ENCODE results near the gene PKD1L1. TPM values are rescaled to one million over a fixed set of nuclear protein-coding genes. Genes with fewer than 3 reads are reported as not detected.
A peak's percentile ranks its signal among the peaks of the same experiment; 100 is the strongest.

Gene PKD1L1
- total and polyA plus RNA-seq, 8 donors = 0.13 to 0.67 (median 0.34) TPM

- ATAC-seq = peak; percentile 29
- no peaks in the 10 kb centered on the region for H3K9me3 ChIP-seq
- H3K27ac ChIP-seq = no peak overlapping the region
- no peak for TF ChIP-seq CTCF (IDR thresholded peaks at IDR 0.05)
- intact Hi-C loops (cut with DNase I) = no loop called here
- H3K36me3 ChIP-seq = no peaks in the 10 kb centered on the region
- H3K4me3 ChIP-seq = no peak overlapping the region
- peaks cover 0 to 39% of the 10 kb centered on the region in 2 donors for H3K4me1 ChIP-seq
- peak in 1 of 4 donors; percentile 67 for DNase-seq
- no peaks in the 10 kb centered on the region for H3K27me3 ChIP-seq
These were observed 135.7 kb downstream of the PKD1L1 start for GRCh38 chr7:47812429-47813136.

GRCh38 chr7:47811632-47812380, 136.5 kb downstream of the PKD1L1 start:
- Histone ChIP-seq H3K27ac (no peak overlapping the region), H3K36me3 (no peaks in the 10 kb centered on the region), H3K4me1 (peaks cover 0 to 47% of the 10 kb centered on the region in 2 donors), H3K9me3 (no peaks in the 10 kb centered on the region), H3K27me3 (no peaks in the 10 kb centered on the region), H3K4me3 (no peak overlapping the region)
- DNase-seq = peak in 1 of 4 donors; percentile 32
- intact Hi-C loops (cut with DNase I) = no loop called here
- ATAC-seq = no peak
- no peak for TF ChIP-seq CTCF (IDR thresholded peaks at IDR 0.05)

- no peak overlapping the region for H3K27ac ChIP-seq
- no peaks in the 10 kb centered on the region for H3K36me3 ChIP-seq
- no peak for TF ChIP-seq CTCF (IDR thresholded peaks at IDR 0.05)
- no peaks in the 10 kb centered on the region for H3K9me3 ChIP-seq
- DNase-seq = no peak
- no peak overlapping the region for H3K4me3 ChIP-seq
- H3K27me3 ChIP-seq = no peaks in the 10 kb centered on the region
- H3K4me1 ChIP-seq = peaks cover 0 to 60% of the 10 kb centered on the region in 2 donors
- intact Hi-C loops (cut with DNase I) = no loop called here
- no peak for ATAC-seq
These were observed 138.9 kb downstream of the PKD1L1 start for GRCh38 chr7:47809387-47809786.

GRCh38 chr7:47808321-47808720, 139.9 kb downstream of the PKD1L1 start:
- peaks cover 0 to 50% of the 10 kb centered on the region in 2 donors for H3K4me1 ChIP-seq
- DNase-seq (no peak), ATAC-seq (no peak)
- H3K4me3 ChIP-seq = no peak overlapping the region
- TF ChIP-seq CTCF (IDR thresholded peaks at IDR 0.05) = no peak
- no peak overlapping the region for H3K27ac ChIP-seq
- no peaks in the 10 kb centered on the region for H3K27me3 ChIP-seq
- no peaks in the 10 kb centered on the region for H3K9me3 ChIP-seq
- intact Hi-C loops (cut with DNase I) = no loop called here
- no peaks in the 10 kb centered on the region for H3K36me3 ChIP-seq

GRCh38 chr7:47807756-47808155, 140.5 kb downstream of the PKD1L1 start:
- no peaks in the 10 kb centered on the region for H3K9me3 ChIP-seq
- no peak overlapping the region for H3K4me3 ChIP-seq
- H3K36me3 ChIP-seq = no peaks in the 10 kb centered on the region
- no peak for TF ChIP-seq CTCF (IDR thresholded peaks at IDR 0.05)
- H3K4me1 ChIP-seq = peaks cover 0 to 44% of the 10 kb centered on the region in 2 donors
- intact Hi-C loops (cut with DNase I) = no loop called here
- DNase-seq (no peak), ATAC-seq (peak; percentile 8)
- H3K27me3 ChIP-seq = no peaks in the 10 kb centered on the region
- peak overlapping the region in 1 of 2 donors; percentile 65 for H3K27ac ChIP-seq
